Gastroesophageal sphincter (tissue), 4 donors: ENCODE results near the gene ACTR8. TPM values are rescaled to one million over a fixed set of nuclear protein-coding genes. Genes with fewer than 3 reads are reported as not detected.

Experiments
- ATAC-seq: fragments of 150-250 bp; one replicate; pipeline ENCODE4 v1.9.1; 2016; ENCODE audit warnings: mild to moderate bottlenecking, moderate library complexity
- H3K27ac ChIP-seq, 4 donors: fragments of 200-600 bp; sonication (generic) in 3 of 4; 1 replicate in 3 of 4; 2 replicates in 1 of 4; pipeline ENCODE4 v1.5.1; 2016 to 2019
- H3K27me3 ChIP-seq: fragments of 200-600 bp; sonication (generic); one replicate; pipeline ENCODE4 v1.5.1; 2019
- H3K36me3 ChIP-seq, 2 donors: fragments of 200-600 bp; sonication (generic); one replicate each; pipeline ENCODE4 v1.5.1; 2019; ENCODE audit warnings: control low read depth in 1 of 2
- H3K4me1 ChIP-seq, 3 donors: fragments of 200-600 bp; sonication (generic); 1 replicate in 2 of 3; 2 replicates in 1 of 3; pipeline ENCODE4 v1.5.1; 2016 to 2019; ENCODE audit warnings: control low read depth in 2 of 3
- H3K4me3 ChIP-seq, 2 donors: fragments of 200-600 bp; sonication (generic); one replicate each; pipeline ENCODE4 v1.5.1; 2019; ENCODE audit warnings: mild to moderate bottlenecking in 1 of 2, moderate library complexity in 1 of 2
- H3K9me3 ChIP-seq, 3 donors: fragments of 200-600 bp; sonication (generic); one replicate each; pipeline ENCODE4 v1.5.1; 2017 to 2019; ENCODE audit warnings: control low read depth in 2 of 3
- EP300 ChIP-seq: sonication (generic); formaldehyde crosslinking; IDR thresholded peaks from one replicate; pipeline ENCODE4 v1.6.1; 2017; ENCODE audit warnings: antibody characterized with exemption, mild to moderate bottlenecking
- POLR2A ChIP-seq, 2 donors: fragments of 450-650 bp; IDR thresholded peaks; one replicate each; pipeline ENCODE4 v1.6.1; 2017; ENCODE audit warnings: antibody characterized with exemption in 2 of 2, mild to moderate bottlenecking in 2 of 2, moderate library complexity in 1 of 2
- POLR2AphosphoS5 ChIP-seq: sonication (generic); formaldehyde crosslinking; IDR thresholded peaks from one replicate; pipeline ENCODE4 v1.6.1; 2017; ENCODE audit warnings: antibody characterized with exemption
- WGBS, 2 donors: methylation state at CpG; one replicate each; pipeline ENCODE4 v1.1.5; 2018; ENCODE audit warnings: low coverage in 1 of 2; 5-methylcytosine and 5-hydroxymethylcytosine counted together
- total RNA-seq, 4 donors: library from RNA; depleted of rRNA; stranded (reverse); fragments of >200 nt; gene quantifications; one replicate each; pipeline ENCODE4 v1.1.0, GENCODE V29; 2016
- TF ChIP-seq, protein P1 (sequence below), 4 experiments: fragments of 200-600 bp in 2 of 4; fragments of 450-650 bp in 2 of 4; sonication (generic) in 1 of 4; IDR thresholded peaks; one replicate each; pipeline ENCODE4 v1.5.1; 2017 to 2019; ENCODE audit warnings: antibody characterized with exemption in 4 of 4, mild to moderate bottlenecking in 2 of 4, moderate library complexity in 2 of 4

ACTR8 gene
- total RNA-seq, 4 donors from 2014 or later: 22.4 to 26.8 (median 25.7) TPM

DNA sequence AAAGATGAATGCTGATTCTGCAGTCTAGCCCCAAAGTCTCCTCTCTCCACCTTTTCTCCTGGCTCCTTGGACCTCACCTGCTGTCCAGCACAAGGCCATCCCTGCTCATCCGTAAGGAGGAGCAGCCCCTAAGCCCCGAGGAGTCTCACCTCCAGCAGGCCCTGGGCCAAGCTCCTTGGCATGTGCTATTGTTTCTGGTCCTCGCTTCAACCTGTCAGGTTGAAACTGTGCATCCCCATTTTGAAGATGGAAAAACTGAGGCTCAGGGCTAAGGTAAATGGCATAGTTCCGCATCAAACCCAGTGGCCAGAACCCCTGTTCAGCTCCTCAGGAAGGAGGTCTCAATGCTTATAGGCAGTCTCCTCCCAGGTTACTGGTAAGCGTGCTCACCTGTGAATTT is 61.9 kb downstream of the ACTR8 start:
- no peak for ATAC-seq
- H3K9me3 ChIP-seq: no peaks in the 10 kb centered on the region
- WGBS, 2 donors: 85 to 100% methylated on average over 2 to 4 of the region's 5 CpGs
- no peak overlapping the region for H3K27ac ChIP-seq
- H3K4me3 ChIP-seq: no peak overlapping the region
- peaks cover 0 to 18% of the 10 kb centered on the region in 2 donors for H3K36me3 ChIP-seq
- H3K27me3 ChIP-seq: no peaks in the 10 kb centered on the region
- H3K4me1 ChIP-seq: no peaks in the 10 kb centered on the region
- no peak for TF ChIP-seq EP300
- TF ChIP-seq POLR2AphosphoS5: no peak
- TF ChIP-seq POLR2A (IDR thresholded peaks at IDR 0.05): no peak
- TF ChIP-seq, protein P1, sequence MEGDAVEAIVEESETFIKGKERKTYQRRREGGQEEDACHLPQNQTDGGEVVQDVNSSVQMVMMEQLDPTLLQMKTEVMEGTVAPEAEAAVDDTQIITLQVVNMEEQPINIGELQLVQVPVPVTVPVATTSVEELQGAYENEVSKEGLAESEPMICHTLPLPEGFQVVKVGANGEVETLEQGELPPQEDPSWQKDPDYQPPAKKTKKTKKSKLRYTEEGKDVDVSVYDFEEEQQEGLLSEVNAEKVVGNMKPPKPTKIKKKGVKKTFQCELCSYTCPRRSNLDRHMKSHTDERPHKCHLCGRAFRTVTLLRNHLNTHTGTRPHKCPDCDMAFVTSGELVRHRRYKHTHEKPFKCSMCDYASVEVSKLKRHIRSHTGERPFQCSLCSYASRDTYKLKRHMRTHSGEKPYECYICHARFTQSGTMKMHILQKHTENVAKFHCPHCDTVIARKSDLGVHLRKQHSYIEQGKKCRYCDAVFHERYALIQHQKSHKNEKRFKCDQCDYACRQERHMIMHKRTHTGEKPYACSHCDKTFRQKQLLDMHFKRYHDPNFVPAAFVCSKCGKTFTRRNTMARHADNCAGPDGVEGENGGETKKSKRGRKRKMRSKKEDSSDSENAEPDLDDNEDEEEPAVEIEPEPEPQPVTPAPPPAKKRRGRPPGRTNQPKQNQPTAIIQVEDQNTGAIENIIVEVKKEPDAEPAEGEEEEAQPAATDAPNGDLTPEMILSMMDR (IDR thresholded peaks at IDR 0.05): no peak

DNA sequence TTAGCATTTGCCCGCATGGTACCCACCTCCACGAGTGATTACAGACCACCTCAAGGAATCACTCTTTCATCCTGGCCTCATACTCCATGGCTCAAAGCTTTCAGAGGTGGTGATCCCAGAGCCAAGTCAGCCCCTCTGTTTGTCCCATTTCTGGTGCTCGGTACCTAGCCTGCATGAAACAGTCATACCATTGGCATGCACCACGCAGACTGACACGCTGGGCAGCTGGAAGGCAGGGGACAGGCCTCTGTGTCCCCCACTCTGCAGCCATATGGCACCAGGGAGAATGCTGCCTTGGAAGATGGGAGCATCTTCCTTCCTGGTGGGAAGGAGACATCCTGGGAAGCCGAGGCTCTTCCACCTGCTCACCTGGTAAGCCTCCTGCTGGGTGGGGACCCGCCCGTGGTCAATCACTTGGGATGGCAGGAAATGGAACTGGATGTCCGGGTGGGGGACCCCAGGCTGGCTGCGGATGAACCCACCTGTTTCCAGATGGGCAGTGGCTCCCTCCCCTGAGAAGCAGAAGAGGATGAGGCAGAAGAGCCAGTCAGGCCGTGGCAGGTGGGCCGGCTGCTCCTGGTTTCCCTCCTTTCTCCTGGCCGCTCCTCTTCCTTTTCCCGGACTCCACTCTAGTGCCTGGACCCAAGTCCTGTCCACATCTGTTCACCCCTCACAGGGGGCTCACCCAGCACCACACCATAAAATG is 62.6 kb downstream of the ACTR8 start:
- TF ChIP-seq EP300: no peak
- no peak for TF ChIP-seq POLR2A (IDR thresholded peaks at IDR 0.05)
- TF ChIP-seq, protein P1 (IDR thresholded peaks at IDR 0.05): no peak
- TF ChIP-seq POLR2AphosphoS5: no peak
- Histone ChIP-seq H3K27ac (no peak overlapping the region), H3K4me1 (no peaks in the 10 kb centered on the region), H3K4me3 (no peak overlapping the region), H3K9me3 (no peaks in the 10 kb centered on the region), H3K36me3 (peaks cover 0 to 18% of the 10 kb centered on the region in 2 donors), H3K27me3 (no peaks in the 10 kb centered on the region)
- WGBS, 2 donors: 86% methylated on average over 6 of the region's 14 CpGs; no CpG with 5 or more reads in 1 of the 2 donors
- ATAC-seq: no peak

DNA sequence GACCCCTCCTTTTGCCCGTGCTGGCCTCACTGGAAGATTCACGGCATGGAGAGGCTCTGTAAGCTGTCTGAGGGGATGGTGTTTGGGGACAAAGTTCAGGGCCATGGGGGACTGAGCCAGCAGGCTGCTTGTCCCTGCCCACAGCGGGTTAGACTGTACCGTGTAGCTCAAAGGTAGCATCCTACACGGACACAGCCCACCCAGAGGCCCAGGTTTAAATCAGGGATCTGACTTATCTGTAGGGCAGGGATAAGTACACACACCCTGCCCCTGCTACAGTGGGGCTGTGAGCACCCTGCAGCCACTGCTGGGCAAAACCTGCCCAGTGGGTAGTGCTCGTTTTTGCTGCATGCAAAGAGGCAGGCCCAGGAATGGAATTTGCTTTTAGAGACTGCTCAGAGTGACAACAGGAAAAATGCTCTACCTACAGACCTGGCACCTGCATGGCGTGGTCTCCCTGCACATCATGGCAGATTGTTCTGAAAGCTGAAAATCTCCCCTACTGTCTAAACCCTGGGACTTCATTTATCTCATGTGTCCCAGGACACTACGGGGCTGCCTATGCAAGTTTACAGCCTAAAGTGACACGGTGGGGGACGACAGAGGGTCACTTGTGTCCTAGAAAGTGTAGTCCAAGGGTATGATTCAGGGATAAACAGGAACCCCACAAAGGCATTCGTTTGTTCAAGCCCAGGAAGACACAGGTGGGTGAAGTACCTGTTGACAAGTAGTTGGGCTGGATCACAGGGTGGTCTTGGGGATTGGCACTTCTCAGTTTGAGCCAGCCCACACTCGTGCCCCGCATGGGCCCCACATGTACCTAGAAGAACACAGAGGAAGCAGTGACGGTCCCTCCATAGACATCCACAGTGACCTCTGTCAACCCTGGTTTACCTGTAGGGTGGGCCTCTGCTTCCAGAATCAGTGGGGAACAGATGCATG is 63.5 kb downstream of the ACTR8 start:
- peaks cover 0 to 18% of the 10 kb centered on the region in 2 donors for H3K36me3 ChIP-seq
- no peaks in the 10 kb centered on the region for H3K4me1 ChIP-seq
- no peak overlapping the region for H3K4me3 ChIP-seq
- TF ChIP-seq POLR2AphosphoS5 (no peak), EP300 (no peak)
- TF ChIP-seq, protein P1 (IDR thresholded peaks at IDR 0.05): no peak
- no peak for ATAC-seq
- no peaks in the 10 kb centered on the region for H3K9me3 ChIP-seq
- no peak overlapping the region for H3K27ac ChIP-seq
- no peaks in the 10 kb centered on the region for H3K27me3 ChIP-seq
- WGBS, 2 donors: 91% methylated on average over 5 of the region's 14 CpGs; no CpG with 5 or more reads in 1 of the 2 donors

DNA sequence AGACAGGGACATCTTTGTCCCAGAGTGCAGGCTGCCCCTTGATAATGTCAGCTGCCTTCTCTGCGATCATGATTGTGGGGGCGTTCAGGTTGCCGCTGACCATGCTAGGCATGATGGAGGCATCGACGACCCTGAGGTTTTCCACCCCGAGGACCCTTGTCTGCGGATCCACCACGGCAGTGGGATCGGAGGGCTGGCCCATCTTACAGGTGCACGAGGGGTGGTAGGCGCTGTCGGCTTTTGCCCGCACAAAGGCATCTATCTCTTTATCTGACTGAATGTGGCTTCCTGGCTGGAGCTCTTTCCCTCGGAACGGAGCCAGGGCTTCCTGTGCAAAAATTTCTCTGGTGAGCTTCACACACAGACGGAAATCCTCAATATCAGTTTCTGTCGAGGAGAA is 64.1 kb downstream of the ACTR8 start:
- H3K27me3 ChIP-seq: no peaks in the 10 kb centered on the region
- no peak overlapping the region for H3K4me3 ChIP-seq
- H3K27ac ChIP-seq: no peak overlapping the region
- WGBS, 2 donors: 87% methylated on average over 8 of the region's 17 CpGs; no CpG with 5 or more reads in 1 of the 2 donors
- H3K36me3 ChIP-seq: peaks cover 0 to 18% of the 10 kb centered on the region in 2 donors
- TF ChIP-seq EP300 (no peak), POLR2A (IDR thresholded peaks at IDR 0.05) (no peak), POLR2AphosphoS5 (no peak)
- TF ChIP-seq, protein P1 (IDR thresholded peaks at IDR 0.05): no peak
- no peaks in the 10 kb centered on the region for H3K4me1 ChIP-seq
- H3K9me3 ChIP-seq: no peaks in the 10 kb centered on the region
- ATAC-seq: no peak
